ENCODE results near the gene TBC1D14. TPM values are rescaled to one million over a fixed set of nuclear protein-coding genes. Genes with fewer than 3 reads are reported as not detected.

The TBC1D14 gene
- total and polyA plus RNA-seq, 9 of the 15 experiments (the other 6 are each of a cell fraction or from before 2014, with no cell fraction given), result 2.1 to 59.6 (median 44.8) TPM

DNA sequence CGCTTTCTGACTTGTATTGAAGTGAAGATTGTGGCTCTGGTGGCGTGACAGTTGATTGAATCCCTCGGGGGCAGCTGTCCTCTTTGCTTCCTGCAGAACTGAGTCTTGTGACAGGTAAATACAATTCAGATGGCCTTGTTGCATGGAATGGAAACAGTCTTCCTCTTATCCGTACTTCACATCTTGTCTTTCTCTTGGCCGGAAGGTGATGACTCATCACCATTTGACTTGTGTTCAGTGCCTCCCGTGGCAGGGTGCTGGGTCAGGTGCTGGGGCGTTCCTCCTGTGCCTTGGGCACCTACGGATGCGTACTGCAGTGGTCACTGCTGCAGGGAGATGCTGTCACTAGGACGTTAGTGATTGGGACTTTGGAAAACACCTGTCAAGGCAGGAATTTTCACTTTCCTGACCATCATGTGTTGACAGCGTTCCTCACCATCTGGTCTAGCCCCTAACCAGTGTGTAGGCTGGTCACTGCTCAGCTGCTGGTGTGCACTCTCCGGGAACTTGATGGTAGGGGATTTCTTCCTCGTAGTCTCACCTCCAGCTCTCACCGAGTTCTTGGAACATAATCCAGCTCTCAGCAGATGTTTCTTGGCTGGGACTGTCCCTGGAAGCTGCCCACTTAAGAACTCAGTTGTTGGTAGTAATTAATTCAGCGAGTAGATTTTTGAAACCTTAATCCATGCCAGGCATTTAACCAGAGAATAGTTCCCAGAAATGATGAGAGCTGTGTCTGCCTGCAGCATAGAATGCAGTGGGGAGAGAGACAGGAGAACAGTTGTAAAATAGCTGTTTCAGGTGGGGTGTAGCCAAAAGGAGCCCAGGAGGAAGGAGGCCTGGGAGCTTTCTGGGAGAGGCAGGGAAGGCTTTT, 7.2 kb downstream of the TBC1D14 start (continued):
- TF ChIP-seq CCNT2 (IDR thresholded peaks at IDR 0.05; ENCODE audit: borderline replicate concordance, extremely low read depth, insufficient read length, low read depth, low read length), result peak; percentile 86
- TF ChIP-seq, protein P1, sequence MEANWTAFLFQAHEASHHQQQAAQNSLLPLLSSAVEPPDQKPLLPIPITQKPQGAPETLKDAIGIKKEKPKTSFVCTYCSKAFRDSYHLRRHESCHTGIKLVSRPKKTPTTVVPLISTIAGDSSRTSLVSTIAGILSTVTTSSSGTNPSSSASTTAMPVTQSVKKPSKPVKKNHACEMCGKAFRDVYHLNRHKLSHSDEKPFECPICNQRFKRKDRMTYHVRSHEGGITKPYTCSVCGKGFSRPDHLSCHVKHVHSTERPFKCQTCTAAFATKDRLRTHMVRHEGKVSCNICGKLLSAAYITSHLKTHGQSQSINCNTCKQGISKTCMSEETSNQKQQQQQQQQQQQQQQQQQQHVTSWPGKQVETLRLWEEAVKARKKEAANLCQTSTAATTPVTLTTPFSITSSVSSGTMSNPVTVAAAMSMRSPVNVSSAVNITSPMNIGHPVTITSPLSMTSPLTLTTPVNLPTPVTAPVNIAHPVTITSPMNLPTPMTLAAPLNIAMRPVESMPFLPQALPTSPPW (CRISPR knock-in tag; IDR thresholded peaks at IDR 0.05), result peak; percentile 53; the same call in 1 of the 2 replicates
- TF ChIP-seq SMC3 (conservative IDR thresholded peaks at IDR 0.05; ENCODE audit: insufficient read depth, low read depth, low read length), result 0 out of 2 replicates have a peak, but pooled peaks have one; percentile 8
- no peak for TF ChIP-seq ELF1 (tag; IDR thresholded peaks at IDR 0.05)
- TF ChIP-seq SMARCE1 (IDR thresholded peaks at IDR 0.05), result peak; percentile 99
- no peak for TF ChIP-seq ZNF644 (tag; IDR thresholded peaks at IDR 0.05; ENCODE audit: low read depth)
- TF ChIP-seq SMAD4 (CRISPR knock-in tag; conservative IDR thresholded peaks at IDR 0.05), result peak; percentile 92

Measured in K562 (cell line).